Measurements from ENCODE around the gene KRTAP10-5.

- TF ChIP-seq POLR2A (IDR thresholded peaks at IDR 0.05) (no peak), CTCF (IDR thresholded peaks at IDR 0.05) (no peak)
Observed at GRCh38 chr21:44578371-44579055, 1.9 kb downstream of the KRTAP10-5 start.

All from adrenal gland (tissue), 5 donors.